NCI-H187 treated with DMSO at 0.1 percent for 48 hours (cell line): Measurements from ENCODE around the gene ARHGDIA.
A peak's percentile ranks its signal among the peaks of the same experiment; 100 is the strongest.
"Not testable (repeated sequence)": the region's sequence is repeated elsewhere in the genome, so short reads cannot be mapped to it uniquely, and the experiment has no call there.

Experiments used
- DNase-seq: peaks from one replicate; lab custom pipeline; 2025; lab: John Stamatoyannopoulos, UW

ARHGDIA gene

DNA sequence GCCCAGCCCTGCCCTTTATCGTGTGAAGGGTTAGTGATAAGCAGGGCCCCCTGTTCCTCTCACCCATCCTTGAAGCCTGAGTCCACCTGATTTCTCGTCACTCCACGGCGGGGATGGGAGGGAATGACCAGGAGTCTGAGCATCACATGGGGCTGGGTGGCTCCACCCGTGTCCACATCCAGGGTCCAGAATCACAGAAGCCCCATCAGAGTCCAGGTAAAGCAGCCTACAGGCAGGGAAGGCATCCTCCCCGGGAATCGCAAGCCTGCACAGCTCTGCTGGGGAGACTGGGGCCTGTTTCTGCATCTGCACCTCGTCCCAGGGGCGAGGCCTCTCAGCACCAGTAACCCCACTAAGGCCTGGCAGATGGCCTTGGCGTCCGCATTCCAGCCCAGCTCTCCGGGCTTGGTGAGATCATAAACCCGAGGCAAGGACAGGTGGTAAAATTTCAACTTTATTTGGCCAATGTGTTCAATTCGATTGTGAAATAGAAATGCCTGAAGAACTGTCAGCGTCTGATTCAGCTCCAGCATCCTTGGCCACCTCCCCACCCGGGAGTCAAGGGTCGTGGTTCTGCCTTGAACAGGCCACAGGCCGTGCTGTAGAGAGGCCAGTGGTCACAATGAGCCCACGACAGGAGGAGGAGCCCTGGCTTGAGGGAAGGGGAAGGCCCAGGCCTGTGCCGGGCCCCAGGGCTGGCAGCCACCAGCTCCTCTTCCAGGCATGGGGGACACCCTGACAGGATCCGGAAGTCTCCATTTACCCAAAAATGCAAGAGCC, 28.2 kb downstream of the ARHGDIA start:
- DNase-seq, result no peak

- no peak for DNase-seq
Measured at GRCh38 chr17:81842378-81842724, 28.8 kb downstream of the ARHGDIA start.

DNA sequence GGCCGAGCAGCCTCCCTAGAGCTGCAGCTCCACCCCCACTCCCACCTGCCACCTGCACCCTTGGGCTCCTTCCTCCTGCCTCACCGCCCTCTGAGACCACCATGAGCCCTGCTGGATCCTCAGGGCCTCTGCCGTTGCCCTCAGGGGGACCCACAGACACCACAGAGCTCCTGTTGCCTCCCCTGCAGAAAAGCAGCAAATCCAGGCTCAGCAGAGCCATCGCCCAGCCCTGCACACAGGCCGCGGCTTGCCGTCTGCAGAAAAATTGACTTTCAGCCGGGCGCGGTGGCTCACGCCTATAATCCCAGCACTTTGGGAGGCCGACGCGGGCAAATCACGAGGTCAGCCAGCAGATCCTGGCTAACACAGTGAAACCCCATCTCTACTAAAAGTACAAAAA, 29.3 kb downstream of the ARHGDIA start:
- no peak for DNase-seq

DNA sequence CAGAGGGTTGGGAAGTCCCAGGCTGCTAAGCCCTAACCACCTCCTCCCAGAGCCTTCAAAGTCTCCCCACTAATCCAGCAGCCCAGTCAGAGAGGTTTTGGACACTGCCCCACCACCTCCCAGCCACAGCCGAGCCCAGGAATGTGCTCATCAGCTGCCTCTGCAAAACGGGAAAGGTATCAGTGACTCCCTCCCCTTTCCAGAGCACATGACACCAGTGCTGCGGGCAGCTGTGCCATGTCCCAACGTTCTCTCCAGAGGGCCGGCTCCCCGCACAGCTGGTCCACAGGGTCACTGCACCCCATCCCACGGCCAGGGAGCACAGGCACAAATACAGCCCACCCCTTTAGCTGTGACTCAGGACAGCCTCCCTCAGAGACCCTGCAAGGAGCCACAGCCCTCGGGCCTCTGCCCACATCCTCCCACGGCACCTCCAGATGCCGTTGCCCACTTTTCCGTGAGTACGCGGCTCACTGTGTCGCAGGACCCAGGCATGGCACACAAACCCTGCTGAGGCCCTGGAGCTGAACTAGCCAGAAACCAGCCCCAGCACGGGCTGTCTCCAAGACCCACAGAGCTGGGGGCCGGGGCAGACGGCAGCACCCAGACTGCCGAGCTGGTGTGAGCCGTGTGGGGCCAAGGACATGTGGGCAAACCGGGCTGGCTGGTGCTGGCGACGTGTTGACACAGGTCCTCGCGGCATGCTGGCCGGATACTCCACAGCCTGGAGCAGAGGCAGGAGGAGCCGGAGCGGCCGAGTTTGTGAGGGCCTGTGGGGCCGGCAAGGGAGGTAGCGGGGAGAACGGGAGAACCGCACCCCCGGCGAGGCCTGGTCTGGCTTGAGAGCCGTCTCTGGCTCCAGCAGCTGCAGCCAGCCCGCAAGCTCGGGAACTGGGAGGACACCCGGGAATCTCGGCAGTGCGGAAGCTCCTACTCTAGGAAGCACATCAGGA, 30.0 kb downstream of the ARHGDIA start:
- no peak for DNase-seq

- not testable (repeated sequence) for DNase-seq
Measured at GRCh38 chr17:81840059-81840458, 31.1 kb downstream of the ARHGDIA start.

DNA sequence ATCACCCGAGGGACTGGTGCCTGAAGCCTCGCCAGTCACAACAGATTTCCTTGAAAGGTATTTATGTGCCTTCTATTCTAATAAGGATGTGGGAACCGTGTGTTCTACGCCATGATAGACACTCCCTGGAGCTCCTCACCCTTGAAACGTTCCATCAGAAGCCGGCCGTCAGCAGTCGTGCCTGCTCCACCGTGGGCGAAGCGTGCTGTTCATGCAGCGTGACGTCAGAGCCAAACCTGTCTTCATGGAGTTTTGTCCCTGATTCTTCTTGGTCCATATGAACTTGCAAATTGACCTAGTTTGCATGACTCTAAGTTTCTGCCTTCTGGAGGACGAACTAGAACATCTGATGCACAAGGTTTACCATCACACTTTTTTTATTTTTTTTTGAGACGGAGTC, 31.8 kb downstream of the ARHGDIA start:
- no peak for DNase-seq

- no peak for DNase-seq
Measured at GRCh38 chr17:81838753-81839255, 32.3 kb downstream of the ARHGDIA start.

- no peak for DNase-seq
Measured at GRCh38 chr17:81837641-81838040, 33.5 kb downstream of the ARHGDIA start.

GRCh38 chr17:81834831-81835267, 36.3 kb downstream of the ARHGDIA start, which contains the start of gene PPP1R27:
TSS of gene PPP1R27 (minus strand) at chr17:81835050. CDS start at chr17:81834953, 97 bp downstream.
- DNase-seq, result no peak

GRCh38 chr17:81833921-81834830, 37.0 kb downstream of the ARHGDIA start:
- no peak for DNase-seq

- peak; percentile 62 for DNase-seq
Measured at GRCh38 chr17:81833160-81833920, 37.8 kb downstream of the ARHGDIA start, which contains the start of gene MCRIP1. TSS of gene MCRIP1 (minus strand) at chr17:81833291. CDS start at chr17:81824506, 8,785 bp downstream.

GRCh38 chr17:81832608-81833159, 38.5 kb downstream of the ARHGDIA start:
- peak; percentile 62 for DNase-seq

GRCh38 chr17:81831957-81832607, 39.1 kb downstream of the ARHGDIA start:
- no peak for DNase-seq

- no peak for DNase-seq
Measured at GRCh38 chr17:81831563-81831956, 39.6 kb downstream of the ARHGDIA start.

DNA sequence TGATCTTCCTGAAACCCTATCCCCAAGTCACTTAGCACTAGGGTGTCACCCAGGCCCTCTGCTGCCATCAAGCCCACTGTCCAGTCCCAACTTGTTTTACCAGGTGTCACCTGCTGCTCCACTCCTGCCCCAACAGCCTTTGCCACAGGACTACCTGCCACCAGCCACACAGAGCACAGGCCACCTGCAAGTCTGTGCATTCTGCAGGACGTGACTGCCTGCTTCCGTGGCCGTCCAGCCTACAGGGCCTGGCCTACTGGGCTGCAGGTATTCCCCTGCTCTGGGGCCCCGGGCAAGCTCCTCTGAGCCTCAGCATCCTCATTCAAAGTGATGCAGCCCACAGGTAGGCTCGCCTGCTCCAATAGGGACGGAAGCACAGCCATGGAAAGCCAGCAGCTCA, 41.3 kb downstream of the ARHGDIA start:
- DNase-seq, result no peak

GRCh38 chr17:81828656-81829055, 42.5 kb downstream of the ARHGDIA start:
- no peak for DNase-seq

DNA sequence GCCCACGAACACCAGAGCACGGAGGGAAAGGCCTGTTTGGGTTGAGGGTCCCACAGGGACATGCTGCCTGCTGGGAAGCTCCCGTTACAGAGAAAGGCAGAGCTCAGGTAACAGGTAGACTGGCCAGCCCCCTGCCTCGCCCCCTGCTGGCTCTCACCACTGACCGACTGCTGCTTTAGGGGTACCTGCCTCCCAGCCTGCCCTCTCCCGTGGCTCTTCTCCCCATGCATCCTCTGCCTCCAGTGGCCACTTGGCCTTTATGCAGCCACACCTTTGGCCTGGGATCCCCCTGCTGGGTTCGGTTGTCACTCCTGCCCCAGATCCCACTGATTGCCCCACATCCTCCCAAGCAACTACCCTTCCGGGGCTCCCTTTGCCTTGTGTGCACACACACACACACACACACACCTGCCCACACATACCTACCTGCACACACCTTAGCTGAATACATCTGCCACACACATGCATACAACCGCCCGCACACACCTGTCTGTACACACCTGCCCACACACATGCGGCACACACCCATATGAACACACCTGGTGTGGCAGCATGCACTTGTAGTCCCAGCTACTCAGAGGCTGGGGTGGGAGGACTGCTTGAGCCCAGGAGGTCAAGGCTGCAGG, 45.2 kb downstream of the ARHGDIA start:
- no peak for DNase-seq

GRCh38 chr17:81824595-81824994, 46.5 kb downstream of the ARHGDIA start:
- DNase-seq, result no peak

DNA sequence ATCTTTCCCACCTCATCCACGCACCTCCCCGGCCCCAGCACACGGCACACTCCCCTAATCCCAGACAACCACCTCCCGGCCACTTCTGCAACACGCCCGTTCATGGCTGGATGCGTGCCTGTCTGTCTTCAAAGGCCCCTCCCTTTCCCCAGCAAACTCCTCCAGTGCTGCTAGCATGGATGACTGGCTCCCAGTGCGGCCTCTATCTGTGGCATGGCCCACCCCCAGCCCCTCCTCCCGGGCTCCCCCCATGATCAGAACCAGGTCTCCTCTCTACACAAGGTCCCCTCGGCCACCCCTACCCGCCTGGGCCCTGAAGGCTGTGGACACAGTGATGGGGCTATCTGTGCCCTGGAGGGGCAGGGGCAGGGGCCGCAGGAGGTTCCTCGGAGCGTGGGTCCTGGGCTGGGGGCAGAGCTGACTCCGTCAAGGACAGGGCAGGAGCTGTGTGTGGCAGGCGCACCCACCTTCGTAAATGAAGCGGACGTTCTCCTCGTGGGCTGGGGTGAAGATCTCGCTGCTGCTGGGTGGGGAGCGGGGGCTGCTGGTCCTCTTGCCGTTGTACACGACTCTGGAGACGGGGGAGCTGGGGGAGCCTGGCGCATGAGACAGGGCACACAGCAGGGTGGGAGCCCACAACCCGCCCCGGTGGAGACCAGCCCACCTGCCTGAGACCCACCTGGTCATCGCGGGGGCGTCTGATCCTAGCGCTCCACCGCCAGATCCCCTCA, 47.2 kb downstream of the ARHGDIA start:
- no peak for DNase-seq
